Astrocyte of the spinal cord (primary cell): ENCODE results near the gene INS.

Experiments used
- DNase-seq: peaks from one replicate; pipeline ENCODE4 v3.0.0; 2011; ENCODE audit warnings: low read depth, low spot score
- H3K4me3 ChIP-seq: 2 replicates; pipeline ENCODE4 v1.5.1; 2011; ENCODE audit warnings: low read depth, mild to moderate bottlenecking, low read length, moderate library complexity
- CTCF ChIP-seq: IDR thresholded peaks from 2 replicates; pipeline ENCODE4 v1.5.1; 2012; ENCODE audit warnings: low read depth, mild to moderate bottlenecking, low read length, inconsistent platforms
- in situ Hi-C: cut with HindIII; loops from 2 replicates; pipeline ENCODE4 v1.10.0; 2017; ENCODE audit warnings: low sequenced_read_pairs

The INS gene

DNA sequence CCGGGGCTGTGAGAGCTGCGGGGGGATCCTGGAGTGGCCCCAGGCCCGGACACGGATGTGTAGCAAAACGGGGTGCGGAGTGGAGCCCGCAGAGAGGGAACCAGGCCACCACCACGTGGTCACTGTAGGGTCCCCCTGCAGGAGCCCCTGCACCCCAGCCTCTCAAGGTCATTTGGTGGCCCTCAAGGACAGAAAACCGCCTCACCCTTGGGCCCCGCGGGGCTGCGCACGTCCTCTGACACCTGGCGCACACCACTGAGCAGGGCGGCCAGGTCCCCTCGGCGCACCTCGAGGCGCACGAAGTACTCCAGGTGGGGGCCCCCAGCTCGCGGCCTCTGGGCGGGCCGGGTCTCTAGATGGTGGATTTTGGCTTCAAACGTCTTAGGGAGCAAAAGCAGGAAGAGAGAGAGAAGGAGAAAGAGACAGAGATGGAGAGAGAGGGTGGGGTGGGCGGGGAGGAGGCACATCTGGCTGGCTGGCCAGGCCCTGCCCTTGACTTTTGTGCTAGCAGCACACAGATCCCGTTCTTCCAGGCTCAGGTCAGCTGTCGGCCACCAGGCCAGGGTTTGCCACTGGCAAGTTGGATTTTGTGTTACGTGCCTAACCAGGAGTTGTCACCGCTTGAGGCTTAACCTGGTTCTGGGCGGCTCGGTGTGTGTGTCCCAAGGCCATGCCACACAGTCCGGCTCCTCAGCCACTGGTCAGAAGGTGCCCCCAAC, 7.4 kb upstream of the INS start:
- TF ChIP-seq CTCF, result no peak
- in situ Hi-C loops, result no loop called here

DNA sequence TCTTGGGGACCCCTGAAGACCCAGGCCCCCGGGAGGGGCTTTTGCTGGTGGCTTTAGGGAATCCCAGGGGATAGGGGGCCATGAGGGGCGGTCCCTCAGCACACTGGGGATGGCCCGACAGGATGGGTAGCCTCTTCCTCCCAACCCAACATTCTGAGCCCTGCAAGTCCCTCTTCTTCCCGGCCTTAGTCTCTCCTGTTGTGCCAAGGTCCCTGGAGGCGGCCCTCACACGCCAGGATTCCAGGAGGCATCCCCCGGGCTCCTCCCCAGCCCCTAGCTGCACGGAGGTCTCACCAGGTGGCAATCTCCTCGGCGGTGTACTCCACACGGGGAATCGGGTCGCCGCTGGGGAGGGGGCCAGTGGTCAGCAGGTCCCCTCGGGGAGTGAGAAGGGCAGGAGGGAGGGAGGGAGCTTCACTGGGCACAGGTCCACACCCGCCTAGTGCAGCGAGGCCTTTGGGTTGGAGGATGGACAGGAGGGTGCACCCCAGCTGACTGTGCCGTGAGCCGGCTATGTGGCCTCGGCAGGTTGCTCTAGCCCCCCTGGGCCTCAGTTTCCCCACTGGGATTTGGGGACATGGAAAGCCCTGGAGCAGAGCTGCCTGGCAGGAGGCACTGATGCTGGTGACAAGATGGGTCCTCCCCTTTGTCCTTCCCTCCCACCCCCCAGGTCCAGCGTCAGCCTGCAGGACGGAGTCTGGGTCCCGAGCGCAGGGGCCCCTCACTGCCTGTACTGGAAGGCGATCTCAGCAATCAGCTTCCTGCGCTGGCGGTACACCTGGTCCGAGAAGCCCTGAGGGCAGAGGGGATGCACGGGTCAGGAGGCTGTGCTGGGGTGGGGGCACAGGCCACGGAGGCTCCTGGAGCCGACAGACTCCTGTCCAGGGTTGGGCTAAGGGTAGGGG, 6.4 kb upstream of the INS start:
- no peak for DNase-seq
- in situ Hi-C loops, result no loop called here
- H3K4me3 ChIP-seq, result no peak overlapping the region
- TF ChIP-seq CTCF, result no peak

More for the DNA sequence above, 7.4 kb upstream of the INS start:
- DNase-seq, result no peak
- H3K4me3 ChIP-seq, result no peak overlapping the region

DNA sequence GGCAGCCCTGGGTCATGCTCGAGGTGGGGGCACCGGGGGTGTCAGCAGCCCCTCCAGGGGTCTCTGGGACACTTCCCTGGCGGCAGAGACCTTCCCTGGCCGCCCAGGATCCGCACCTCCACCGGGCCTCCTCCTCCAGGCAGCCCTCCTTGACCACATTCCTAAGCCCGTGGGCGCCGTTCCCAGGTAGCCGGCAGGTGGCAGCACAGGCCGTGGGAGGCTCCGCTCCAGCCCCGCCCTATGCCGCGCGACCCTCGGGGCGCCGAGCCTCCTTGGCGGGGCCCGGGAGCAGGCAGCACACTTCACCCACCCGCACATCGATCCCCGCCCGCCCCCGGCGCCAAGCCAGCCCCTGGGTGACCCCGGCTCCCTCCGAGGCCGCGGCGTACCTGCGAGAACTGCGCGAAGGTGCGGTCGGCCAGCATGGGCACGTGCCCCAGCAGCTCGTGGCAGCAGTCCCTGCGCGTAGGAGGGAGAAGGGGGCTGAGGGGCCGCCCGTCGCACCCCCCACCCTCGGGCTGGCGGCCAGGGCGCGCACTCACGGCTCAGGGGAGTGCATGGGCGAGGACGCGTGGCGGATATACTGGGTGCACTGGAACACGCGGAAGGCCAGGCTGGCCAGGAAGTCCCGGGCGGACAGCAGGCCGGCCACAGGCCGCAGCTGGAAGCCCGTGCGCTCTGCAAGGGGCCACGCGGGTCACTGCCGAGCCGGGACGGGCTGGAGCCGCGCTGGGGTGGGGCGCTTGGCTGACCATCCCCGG, 5.3 kb upstream of the INS start:
- H3K4me3 ChIP-seq, result no peak overlapping the region
- in situ Hi-C loops, result no loop called here
- no peak for DNase-seq
- TF ChIP-seq CTCF, result peak; percentile 54

- TF ChIP-seq CTCF, result no peak
Measured at GRCh38 chr11:2165571-2165970, 4.6 kb upstream of the INS start.

DNA sequence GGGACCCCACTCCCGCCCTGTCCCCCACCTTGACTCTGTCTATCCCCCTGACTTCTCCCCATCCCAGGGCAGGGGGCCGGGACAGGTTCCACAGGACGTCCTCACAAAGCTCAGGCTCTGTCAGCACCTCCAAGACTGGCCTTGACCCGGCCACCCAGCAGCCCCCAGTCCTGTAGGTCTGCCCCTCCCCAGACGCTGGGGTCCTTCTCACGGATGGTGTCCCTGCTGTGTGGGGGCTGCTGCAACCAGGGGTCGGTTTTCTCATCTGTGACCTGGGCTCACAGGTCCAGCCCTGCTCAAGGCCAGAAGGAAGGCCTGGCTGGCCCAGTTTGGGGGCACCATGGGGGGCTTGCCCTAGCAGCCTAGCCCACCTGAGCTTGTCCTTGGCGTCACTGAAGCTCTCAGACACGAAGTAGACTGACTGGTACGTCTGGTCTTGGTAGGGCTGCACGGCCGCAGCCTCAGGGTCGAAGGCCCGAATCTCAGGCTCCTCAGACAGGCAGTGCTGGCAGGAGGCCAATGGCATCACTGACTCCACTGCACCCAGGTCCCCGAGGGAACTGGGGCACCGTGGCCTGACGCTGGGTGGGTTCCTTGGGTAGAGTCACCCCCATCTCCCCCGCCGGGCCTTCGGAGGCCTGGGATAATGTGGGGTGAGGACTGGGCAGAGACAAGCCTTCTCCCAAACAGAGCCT, 4.0 kb upstream of the INS start:
- in situ Hi-C loops, result no loop called here
- H3K4me3 ChIP-seq, result no peak overlapping the region
- no peak for TF ChIP-seq CTCF
- DNase-seq, result no peak

More at GRCh38 chr11:2165571-2165970, 4.6 kb upstream of the INS start:
- in situ Hi-C loops, result no loop called here
- no peak overlapping the region for H3K4me3 ChIP-seq
- DNase-seq, result no peak

GRCh38 chr11:2164081-2164480, 3.1 kb upstream of the INS start:
- no peak overlapping the region for H3K4me3 ChIP-seq
- in situ Hi-C loops, result no loop called here
- DNase-seq, result no peak
- no peak for TF ChIP-seq CTCF
